ENCODE results near the gene IFRD2.

GRCh38 chr3:50319181-50319893, 27.1 kb upstream of the IFRD2 start:
- TF ChIP-seq CTCF (conservative IDR thresholded peaks at IDR 0.05; ENCODE audit: low read depth in 2 of 2): no peak
- TF ChIP-seq ZNF331 (CRISPR knock-in tag; IDR thresholded peaks at IDR 0.05; ENCODE audit: low read depth): no peak
- TF ChIP-seq REST (IDR thresholded peaks at IDR 0.05; ENCODE audit: unreplicated experiment): no peak
- no peak for TF ChIP-seq POLR2AphosphoS5 (IDR thresholded peaks at IDR 0.05; ENCODE audit: low read depth)
- no peak for TF ChIP-seq EZH2 (IDR thresholded peaks at IDR 0.05; ENCODE audit: low read depth, unreplicated experiment)
- no peak for TF ChIP-seq CREB1 (CRISPR knock-in tag; IDR thresholded peaks at IDR 0.05; ENCODE audit: low read depth)

All from GM23338 (cell line).